Bone marrow (tissue), 2 donors: ENCODE results near the gene AGBL4.
A peak's percentile ranks its signal among the peaks of the same experiment; 100 is the strongest.

Experiments
- DNase-seq, 2 donors: peaks; one replicate each; lab custom pipeline; 2025; lab: John Stamatoyannopoulos, UW

Gene AGBL4

GRCh38 chr1:48829446-48829845, 1194.3 kb downstream of the AGBL4 start:
- no peak for DNase-seq

GRCh38 chr1:48823168-48823567, 1200.6 kb downstream of the AGBL4 start:
- no peak for DNase-seq

- DNase-seq = no peak
Measured at GRCh38 chr1:48820491-48820890, 1203.3 kb downstream of the AGBL4 start.

GRCh38 chr1:48817505-48818114, 1206.1 kb downstream of the AGBL4 start:
- DNase-seq = no peak

- no peak for DNase-seq
Measured at GRCh38 chr1:48810740-48811139, 1213.0 kb downstream of the AGBL4 start.

- no peak for DNase-seq
Measured at GRCh38 chr1:48808496-48808895, 1215.3 kb downstream of the AGBL4 start.

GRCh38 chr1:48807554-48808260, 1216.0 kb downstream of the AGBL4 start:
- no peak for DNase-seq

- no peak for DNase-seq
Measured at GRCh38 chr1:48803474-48803873, 1220.3 kb downstream of the AGBL4 start.

- DNase-seq = peak in 1 of 2 donors; percentile 14
Measured at GRCh38 chr1:48794816-48795215, 1228.9 kb downstream of the AGBL4 start.

- DNase-seq = peak in 1 of 2 donors; percentile 61
Measured at GRCh38 chr1:48793863-48794262, 1229.9 kb downstream of the AGBL4 start.

GRCh38 chr1:48792961-48793360, 1230.8 kb downstream of the AGBL4 start:
- DNase-seq = no peak

GRCh38 chr1:48790397-48790796, 1233.4 kb downstream of the AGBL4 start:
- DNase-seq = no peak

GRCh38 chr1:48789903-48790302, 1233.9 kb downstream of the AGBL4 start:
- no peak for DNase-seq

- DNase-seq = no peak
Measured at GRCh38 chr1:48785869-48786268, 1237.9 kb downstream of the AGBL4 start.

GRCh38 chr1:48784301-48784700, 1239.5 kb downstream of the AGBL4 start:
- no peak for DNase-seq

- DNase-seq = no peak
Measured at GRCh38 chr1:48777219-48777895, 1246.4 kb downstream of the AGBL4 start.

GRCh38 chr1:48776393-48777218, 1247.1 kb downstream of the AGBL4 start, which contains the start of gene BEND5:
TSS of gene BEND5 (minus strand) at chr1:48776891. CDS start at chr1:48776831, 60 bp downstream.
- peak in 1 of 2 donors; percentile 81 for DNase-seq

GRCh38 chr1:48775831-48776392, 1247.8 kb downstream of the AGBL4 start:
- DNase-seq = no peak

- DNase-seq = no peak
Measured at GRCh38 chr1:48773133-48773532, 1250.6 kb downstream of the AGBL4 start.

- no peak for DNase-seq
Measured at GRCh38 chr1:48772211-48772610, 1251.5 kb downstream of the AGBL4 start.

GRCh38 chr1:48771561-48771960, 1252.2 kb downstream of the AGBL4 start:
- DNase-seq = no peak
